Lung (tissue), 12 donors: ENCODE data around the gene ARHGEF1. TPM values are rescaled to one million over a fixed set of nuclear protein-coding genes. Genes with fewer than 3 reads are reported as not detected.

Experiments
- ATAC-seq: fragments of 200-7000 bp; cut with Tn5 transposase; one replicate; pipeline ENCODE4 v1.9.1; 2020; ENCODE audit warnings: moderate number of reproducible peaks; ENCODE audit not compliant: insufficient read depth, low FRiP score
- DNase-seq, 3 donors: peaks; one replicate each; pipeline ENCODE4 v3.0.0-alpha.2; 2013 to 2017
- H3K27ac ChIP-seq, 2 donors: one replicate each; pipeline ENCODE4 v1.5.1; 2013; ENCODE audit warnings: mild to moderate bottlenecking in 2 of 2, moderate library complexity in 2 of 2, control low read depth in 1 of 2, inconsistent platforms in 1 of 2, low read depth in 1 of 2, low read length in 1 of 2
- H3K27me3 ChIP-seq, 3 donors: one replicate each; pipeline ENCODE4 v1.5.1; 2013; ENCODE audit warnings: low read length in 2 of 3; ENCODE audit not compliant: control insufficient read depth in 3 of 3, insufficient read depth in 3 of 3
- H3K36me3 ChIP-seq, 4 donors: one replicate each; pipeline ENCODE4 v1.5.1; 2013; ENCODE audit warnings: low read length in 4 of 4, mild to moderate bottlenecking in 1 of 4, moderate library complexity in 1 of 4; ENCODE audit not compliant: control insufficient read depth in 4 of 4, insufficient read depth in 4 of 4
- H3K4me1 ChIP-seq, 5 donors: one replicate each; pipeline ENCODE4 v1.5.1; 2013; ENCODE audit warnings: low read length in 5 of 5, mild to moderate bottlenecking in 2 of 5, moderate library complexity in 1 of 5; ENCODE audit not compliant: control insufficient read depth in 5 of 5, insufficient read depth in 5 of 5
- H3K4me3 ChIP-seq: one replicate; pipeline ENCODE4 v1.5.1; 2013; ENCODE audit warnings: mild to moderate bottlenecking, control low read depth, moderate library complexity
- H3K9ac ChIP-seq, 2 donors: one replicate each; pipeline ENCODE4 v1.5.1; 2013; ENCODE audit warnings: low read length in 2 of 2, control low read depth in 1 of 2; ENCODE audit not compliant: insufficient read depth in 1 of 2
- H3K9me3 ChIP-seq, 4 donors: one replicate each; pipeline ENCODE4 v1.5.1; 2013; ENCODE audit warnings: low read length in 3 of 4, mild to moderate bottlenecking in 1 of 4, moderate library complexity in 1 of 4; ENCODE audit not compliant: control insufficient read depth in 4 of 4, insufficient read depth in 3 of 4
- CTCF ChIP-seq: IDR thresholded peaks from 2 replicates; pipeline ENCODE4 v1.5.1; 2012; ENCODE audit warnings: mild to moderate bottlenecking; ENCODE audit errors: control extremely low read depth, extremely low read depth
- WGBS, 2 donors: extraction: QIAGEN DNeasy Blood & Tissue Kit; methylation state at CpG; one replicate each; pipeline ENCODE4 v1.1.7; 2013; 5-methylcytosine and 5-hydroxymethylcytosine counted together
- polyA plus RNA-seq, 2 donors: library from polyadenylated mRNA; stranded (reverse); fragments of 200-250 nt; gene quantifications; one replicate each; pipeline ENCODE4 v1.2.1, GENCODE V29; 2013
- total RNA-seq, 2 donors: library from RNA; depleted of rRNA in 1 of 2; stranded (reverse); fragments of >200 nt in 1 of 2; gene quantifications; one replicate each; pipeline ENCODE4 v1.2.1, GENCODE V29; 2014 to 2021
- donor health status: control.
- donor health status: control.
- donor health status: Bipolar disorder and iron deficiency.
- donor health status: healthy.
- donor health status: DM: yes; HTN: yes; CAD: no.

Gene ARHGEF1
- total and polyA plus RNA-seq, 4 donors, result 55.4 to 231 (median 176) TPM

- Histone ChIP-seq H3K27ac (no peak overlapping the region), H3K27me3 (peaks cover 0 to 81% (median 75%) of the 10 kb centered on the region in 3 donors), H3K4me3 (no peak overlapping the region), H3K4me1 (peaks cover 0 to 6% (median 0%) of the 10 kb centered on the region in 5 donors), H3K9me3 (peaks cover 0 to 3% (median 0%) of the 10 kb centered on the region in 4 donors), H3K9ac (no peak overlapping the region), H3K36me3 (no peaks in the 10 kb centered on the region)
- ATAC-seq (no peak), DNase-seq (no peak)
- 56 to 65% methylated on average over 7 of the region's 7 CpGs for WGBS, 2 donors
- TF ChIP-seq CTCF, result no peak
These were observed 50.9 kb downstream of the ARHGEF1 start for GRCh38 chr19:41933693-41934426.

- Histone ChIP-seq H3K4me1 (peaks cover 0 to 6% (median 0%) of the 10 kb centered on the region in 5 donors), H3K4me3 (no peak overlapping the region), H3K27me3 (peaks cover 0 to 70% (median 65%) of the 10 kb centered on the region in 3 donors), H3K9me3 (no peaks in the 10 kb centered on the region), H3K9ac (no peak overlapping the region), H3K36me3 (no peaks in the 10 kb centered on the region), H3K27ac (no peak overlapping the region)
- peak; percentile 63 for TF ChIP-seq CTCF
- no peak for ATAC-seq
- peak; percentile 64 to 72 (median 66) for DNase-seq
- WGBS, 2 donors, result 28 to 37% methylated on average over 7 of the region's 7 CpGs
These were observed 51.9 kb downstream of the ARHGEF1 start for GRCh38 chr19:41934849-41935374.

GRCh38 chr19:41935760-41936415, 52.9 kb downstream of the ARHGEF1 start:
- H3K4me3 ChIP-seq, result no peak overlapping the region
- DNase-seq, result no peak
- H3K4me1 ChIP-seq, result peaks cover 0 to 6% (median 0%) of the 10 kb centered on the region in 5 donors
- ATAC-seq, result no peak
- no peak overlapping the region for H3K27ac ChIP-seq
- peaks cover 0 to 60% (median 55%) of the 10 kb centered on the region in 3 donors for H3K27me3 ChIP-seq
- WGBS, 2 donors, result 36 to 49% methylated on average over 26 of the region's 26 CpGs
- no peaks in the 10 kb centered on the region for H3K36me3 ChIP-seq
- H3K9me3 ChIP-seq, result no peaks in the 10 kb centered on the region
- TF ChIP-seq CTCF, result no peak
- no peak overlapping the region for H3K9ac ChIP-seq
